GM12891 (cell line): ENCODE measurements around the gene PGA3.

Experiments
- POLR2A ChIP-seq: IDR thresholded peaks from 2 replicates; pipeline ENCODE4 v1.6.1; 2011; ENCODE audit warnings: low read depth, low read length, control low read depth
- POU2F2 ChIP-seq: IDR thresholded peaks from 2 replicates; pipeline ENCODE4 v1.6.1; 2011; ENCODE audit warnings: low read depth, mild to moderate bottlenecking, control low read depth, low read length, moderate library complexity

DNA sequence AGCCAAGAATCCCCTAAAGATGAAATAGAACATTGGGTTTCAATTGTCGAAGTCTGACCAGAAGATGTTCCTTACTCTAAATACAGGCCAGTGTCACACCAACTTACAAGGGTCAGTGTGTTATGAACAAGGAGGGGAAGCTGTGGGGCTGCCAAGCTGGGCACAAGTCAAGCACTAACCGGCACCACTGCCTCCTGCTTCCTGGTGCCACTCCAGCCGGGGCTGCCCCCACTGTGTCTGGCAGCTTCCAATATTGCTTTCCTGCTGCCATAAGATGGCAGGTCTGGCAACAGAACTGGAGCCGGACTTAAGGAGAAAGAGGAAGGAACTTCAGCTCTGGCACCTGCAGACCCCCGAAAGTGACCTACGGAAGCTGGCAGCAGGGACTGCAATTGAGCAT is 28.4 kb upstream of the PGA3 start:
- TF ChIP-seq POLR2A = no peak
- no peak for TF ChIP-seq POU2F2
